ENCODE data around the gene THAP4.

GRCh38 chr2:241538838-241539615 is 97.9 kb downstream of the THAP4 start:
- no peak for TF ChIP-seq CTCF (IDR thresholded peaks at IDR 0.05; ENCODE audit: insufficient read depth, low read length, poor library complexity, severe bottlenecking)
- no peak for TF ChIP-seq EZH2phosphoT487 (conservative IDR thresholded peaks at IDR 0.05; ENCODE audit: low read length)

Data from SU-DHL-6 (cell line).